Measurements from ENCODE around the gene CLNK.

DNA sequence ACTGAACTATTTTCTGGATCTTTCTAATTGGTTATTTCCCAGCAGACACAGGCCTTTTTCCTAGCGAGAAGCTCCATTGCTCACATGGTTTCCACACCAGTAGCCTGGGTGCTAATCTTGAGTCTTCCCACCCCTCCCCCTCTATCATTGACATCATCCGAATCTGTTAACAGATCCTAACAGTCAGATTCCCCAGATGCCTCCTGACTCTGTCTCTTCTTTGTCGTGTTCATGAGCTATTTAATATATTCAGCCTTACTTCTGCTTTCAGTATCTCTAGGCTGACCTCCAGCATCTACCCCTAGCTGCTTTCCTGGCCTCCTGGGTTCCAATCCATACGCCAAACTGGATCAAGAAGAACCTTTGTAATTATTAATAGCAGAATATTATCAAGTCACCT lies 85.0 kb downstream of the CLNK start:
- TF ChIP-seq POLR2A (IDR thresholded peaks at IDR 0.05), result no peak
- TF ChIP-seq, protein P1, sequence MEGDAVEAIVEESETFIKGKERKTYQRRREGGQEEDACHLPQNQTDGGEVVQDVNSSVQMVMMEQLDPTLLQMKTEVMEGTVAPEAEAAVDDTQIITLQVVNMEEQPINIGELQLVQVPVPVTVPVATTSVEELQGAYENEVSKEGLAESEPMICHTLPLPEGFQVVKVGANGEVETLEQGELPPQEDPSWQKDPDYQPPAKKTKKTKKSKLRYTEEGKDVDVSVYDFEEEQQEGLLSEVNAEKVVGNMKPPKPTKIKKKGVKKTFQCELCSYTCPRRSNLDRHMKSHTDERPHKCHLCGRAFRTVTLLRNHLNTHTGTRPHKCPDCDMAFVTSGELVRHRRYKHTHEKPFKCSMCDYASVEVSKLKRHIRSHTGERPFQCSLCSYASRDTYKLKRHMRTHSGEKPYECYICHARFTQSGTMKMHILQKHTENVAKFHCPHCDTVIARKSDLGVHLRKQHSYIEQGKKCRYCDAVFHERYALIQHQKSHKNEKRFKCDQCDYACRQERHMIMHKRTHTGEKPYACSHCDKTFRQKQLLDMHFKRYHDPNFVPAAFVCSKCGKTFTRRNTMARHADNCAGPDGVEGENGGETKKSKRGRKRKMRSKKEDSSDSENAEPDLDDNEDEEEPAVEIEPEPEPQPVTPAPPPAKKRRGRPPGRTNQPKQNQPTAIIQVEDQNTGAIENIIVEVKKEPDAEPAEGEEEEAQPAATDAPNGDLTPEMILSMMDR (IDR thresholded peaks at IDR 0.05), result no peak
